HEK293 (cell line): ENCODE data around the gene NFATC2IP.

Source experiments
- CTCF ChIA-PET: fragments of 350-600 bp; formaldehyde crosslinking; extraction: SDS; loops from one replicate; lab custom pipeline; 2021; ENCODE audit warnings: antibody characterized with exemption; lab: Yijun Ruan, JAX
- POLR2A ChIA-PET: fragments of 300-600 bp; formaldehyde crosslinking; extraction: SDS; loops from one replicate; lab custom pipeline; 2020; ENCODE audit warnings: antibody characterized with exemption, inconsistent platforms; lab: Yijun Ruan, JAX
- H3K27ac ChIP-seq: fragments of 200-500 bp; sonication (Bioruptor generic); 2 replicates; pipeline ENCODE4 v1.5.1; 2014; ENCODE audit warnings: low read depth, low read length, control low read depth, inconsistent platforms; ENCODE audit errors: extremely low read depth
- H3K36me3 ChIP-seq, 2 experiments: fragments of 200-500 bp in 1 of 2; sonication (Bioruptor generic) in 1 of 2; 1 replicate in 1 of 2; 2 replicates in 1 of 2; pipeline ENCODE4 v1.5.1; 2014 to 2017; ENCODE audit warnings: inconsistent platforms in 2 of 2, low read length in 2 of 2; ENCODE audit not compliant: control insufficient read depth in 2 of 2, insufficient read depth in 1 of 2
- H3K4me1 ChIP-seq: fragments of 200-500 bp; sonication (Bioruptor generic); 2 replicates; pipeline ENCODE4 v1.5.1; 2014; ENCODE audit warnings: mild to moderate bottlenecking, low read length, inconsistent platforms; ENCODE audit not compliant: control insufficient read depth, insufficient read depth
- H3K4me3 ChIP-seq: 2 replicates; pipeline ENCODE4 v1.5.1; 2011; ENCODE audit warnings: low read depth, mild to moderate bottlenecking, control low read depth, low read length, moderate library complexity
- H3K9me3 ChIP-seq: fragments of 200-500 bp; sonication (Bioruptor generic); 2 replicates; pipeline ENCODE4 v1.5.1; 2014; ENCODE audit warnings: low read depth, low read length, inconsistent platforms; ENCODE audit not compliant: control insufficient read depth, insufficient read depth
- CTCF ChIP-seq: fragments of 450-650 bp; formaldehyde crosslinking; IDR thresholded peaks from 2 replicates; pipeline ENCODE4 v1.5.1; 2016; ENCODE audit warnings: missing biosample characterization, missing genetic modification characterization
- ELK4 ChIP-seq: IDR thresholded peaks from 2 replicates; pipeline ENCODE4 v1.6.1; 2011; ENCODE audit warnings: mild to moderate bottlenecking, low read depth, low read length, borderline replicate concordance
- GLI2 ChIP-seq: fragments of 450-650 bp; formaldehyde crosslinking; IDR thresholded peaks from 2 replicates; pipeline ENCODE4; 2017; ENCODE audit warnings: missing biosample characterization, missing genetic modification characterization, low read depth, borderline replicate concordance
- HOXA7 ChIP-seq: sonication (generic); formaldehyde crosslinking; IDR thresholded peaks from 2 replicates; pipeline ENCODE4 v1.8.1; 2022; ENCODE audit warnings: missing genetic modification reagents, borderline replicate concordance
- HOXC10 ChIP-seq: sonication (generic); formaldehyde crosslinking; IDR thresholded peaks from 2 replicates; pipeline ENCODE4 v1.8.1; 2023; ENCODE audit warnings: mild to moderate bottlenecking, missing genetic modification reagents
- PRDM6 ChIP-seq: fragments of 450-650 bp; formaldehyde crosslinking; IDR thresholded peaks from 2 replicates; pipeline ENCODE4 v1.5.1; 2017; ENCODE audit warnings: missing biosample characterization, missing genetic modification characterization
- RBAK ChIP-seq: fragments of 450-650 bp; formaldehyde crosslinking; IDR thresholded peaks from 2 replicates; pipeline ENCODE4 v1.5.1; 2016; ENCODE audit warnings: missing biosample characterization, missing genetic modification characterization
- SETDB1 ChIP-seq: IDR thresholded peaks from one replicate; pipeline ENCODE4 v1.6.1; 2017; ENCODE audit warnings: mild to moderate bottlenecking, low read length, moderate library complexity, mixed read lengths; ENCODE audit not compliant: insufficient read length
- YY1 ChIP-seq: fragments of 450-650 bp; formaldehyde crosslinking; IDR thresholded peaks from 2 replicates; pipeline ENCODE4 v1.5.1; 2018; ENCODE audit warnings: missing biosample characterization, missing genetic modification characterization
- ZBTB20 ChIP-seq: fragments of 450-650 bp; formaldehyde crosslinking; IDR thresholded peaks from 2 replicates; pipeline ENCODE4 v1.5.1; 2016; ENCODE audit warnings: missing biosample characterization, missing genetic modification characterization
- ZNF10 ChIP-seq: fragments of 450-650 bp; formaldehyde crosslinking; IDR thresholded peaks from 2 replicates; pipeline ENCODE4 v1.5.1; 2017; ENCODE audit warnings: missing biosample characterization, missing genetic modification characterization
- ZNF146 ChIP-seq: fragments of 450-650 bp; formaldehyde crosslinking; IDR thresholded peaks from 2 replicates; pipeline ENCODE4 v1.5.1; 2016; ENCODE audit warnings: missing biosample characterization, missing genetic modification characterization
- ZNF223 ChIP-seq: fragments of 450-650 bp; formaldehyde crosslinking; IDR thresholded peaks from 2 replicates; pipeline ENCODE4 v1.5.1; 2016; ENCODE audit warnings: missing biosample characterization, missing genetic modification characterization
- ZNF280D ChIP-seq: fragments of 450-650 bp; formaldehyde crosslinking; IDR thresholded peaks from 2 replicates; pipeline ENCODE4 v1.5.1; 2016; ENCODE audit warnings: missing biosample characterization, missing genetic modification characterization
- ZNF362 ChIP-seq: fragments of 450-650 bp; formaldehyde crosslinking; IDR thresholded peaks from 2 replicates; pipeline ENCODE4 v1.5.1; 2016; ENCODE audit warnings: missing biosample characterization, missing genetic modification characterization
- ZNF391 ChIP-seq: fragments of 450-650 bp; formaldehyde crosslinking; IDR thresholded peaks from 2 replicates; pipeline ENCODE4 v1.5.1; 2016; ENCODE audit warnings: low read depth, missing biosample characterization, missing genetic modification characterization, borderline replicate concordance
- ZNF558 ChIP-seq: fragments of 450-650 bp; formaldehyde crosslinking; IDR thresholded peaks from 2 replicates; pipeline ENCODE4 v1.5.1; 2016; ENCODE audit warnings: missing biosample characterization, missing genetic modification characterization
- ZNF580 ChIP-seq: fragments of 450-650 bp; formaldehyde crosslinking; IDR thresholded peaks from 2 replicates; pipeline ENCODE4 v1.5.1; 2016; ENCODE audit warnings: missing biosample characterization, missing genetic modification characterization
- ZNF660 ChIP-seq: fragments of 450-650 bp; IDR thresholded peaks from 2 replicates; pipeline ENCODE4 v1.5.1; 2018; ENCODE audit warnings: missing biosample characterization, mild to moderate bottlenecking, missing genetic modification characterization
- ZNF664 ChIP-seq: fragments of 450-650 bp; formaldehyde crosslinking; IDR thresholded peaks from 2 replicates; pipeline ENCODE4 v1.5.1; 2016; ENCODE audit warnings: missing biosample characterization, missing genetic modification characterization
- ZNF677 ChIP-seq: fragments of 450-650 bp; IDR thresholded peaks from 2 replicates; pipeline ENCODE4 v1.5.0; 2018; ENCODE audit warnings: missing biosample characterization, mild to moderate bottlenecking, missing genetic modification characterization, moderate library complexity
- ZSCAN23 ChIP-seq: fragments of 450-650 bp; formaldehyde crosslinking; IDR thresholded peaks from 2 replicates; pipeline ENCODE4 v1.5.1; 2016; ENCODE audit warnings: missing biosample characterization, missing genetic modification characterization
- ZSCAN5A ChIP-seq: fragments of 450-650 bp; formaldehyde crosslinking; IDR thresholded peaks from 2 replicates; pipeline ENCODE4 v1.5.1; 2016; ENCODE audit warnings: missing biosample characterization, missing genetic modification characterization

Gene NFATC2IP

GRCh38 chr16:28987170-28987853 lies 36.6 kb downstream of the NFATC2IP start:
- Histone ChIP-seq H3K4me3 (no peak overlapping the region), H3K4me1 (no peaks in the 10 kb centered on the region)
- no peak for TF ChIP-seq CTCF (tag by site-specific recombination)
- no peak for TF ChIP-seq ELK4
- TF ChIP-seq SETDB1, result peak; percentile 27
- no peak for TF ChIP-seq ZNF664 (tag by site-specific recombination)
- TF ChIP-seq ZNF660 (tag by site-specific recombination), result no peak
- peak; percentile 97 for TF ChIP-seq ZNF280D (tag by site-specific recombination)
- TF ChIP-seq HOXC10 (CRISPR knock-in tag), result no peak
- TF ChIP-seq ZNF362, result no peak
- no peak for TF ChIP-seq ZSCAN23
- no peak for TF ChIP-seq ZNF10 (tag by site-specific recombination)
- TF ChIP-seq RBAK (tag by site-specific recombination), result no peak
- no peak for TF ChIP-seq ZNF223
- TF ChIP-seq ZNF146, result no peak
- peak; percentile 66; the same call in 1 of the 2 replicates for TF ChIP-seq ZNF580 (tag by site-specific recombination)
- no peak for TF ChIP-seq GLI2 (tag by site-specific recombination)
- TF ChIP-seq ZNF391 (tag by site-specific recombination), result no peak
- no peak for TF ChIP-seq PRDM6 (tag by site-specific recombination)
- TF ChIP-seq HOXA7 (CRISPR knock-in tag), result no peak
- 0 out of 2 replicates have a peak, but pooled peaks have one; percentile 28 for TF ChIP-seq ZNF558 (tag by site-specific recombination)
- no peak for TF ChIP-seq ZNF677 (tag by site-specific recombination)
- 0 out of 2 replicates have a peak, but pooled peaks have one; percentile 31 for TF ChIP-seq ZSCAN5A (tag by site-specific recombination)
- TF ChIP-seq ZBTB20, result no peak
- no peak for TF ChIP-seq YY1 (tag by site-specific recombination)
- TF ChIP-seq, all 188 proteins: peak for 5
- Histone ChIP-seq H3K36me3 (peaks cover 0 to 38% of the 10 kb centered on the region in 2 experiments; a peak in 2 of 3 replicates), H3K27ac (no peak overlapping the region), H3K9me3 (no peaks in the 10 kb centered on the region)
- CTCF ChIA-PET, result interaction anchor here (0.6 to 1.6 kb wide), 3 partner anchors 10 to 127 kb away, joined by 4 to 9 read pairs (median 7); no protein-coding TSS in a partner anchor
- POLR2A ChIA-PET, result no interaction called here
